Measurements from ENCODE around the gene TM9SF4. TPM values are rescaled to one million over a fixed set of nuclear protein-coding genes. Genes with fewer than 3 reads are reported as not detected.

The TM9SF4 gene
- total and polyA plus RNA-seq, 2 of the 8 experiments (the other 6 are each of a cell fraction or from before 2014, with no cell fraction given): 38.4 to 68.7 TPM

DNA sequence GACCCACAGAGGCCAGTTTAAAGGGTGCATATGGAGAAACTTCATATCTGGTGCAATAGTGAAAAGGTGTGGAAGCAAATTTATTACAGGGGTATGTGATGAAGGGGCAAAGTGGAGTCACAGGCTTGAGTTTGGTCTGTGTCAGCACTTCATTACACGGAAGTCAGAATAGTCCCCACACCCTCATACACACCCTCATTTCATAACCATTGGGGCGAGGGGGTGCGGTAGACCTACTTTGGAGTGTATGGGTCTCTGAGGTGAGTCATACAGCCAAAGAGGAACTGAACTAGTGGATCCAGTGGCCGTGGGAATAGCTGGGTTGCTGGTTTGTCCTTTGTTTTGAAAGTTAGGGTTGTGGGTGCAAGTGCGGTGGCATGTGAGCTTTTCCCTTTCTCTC is 3.3 kb downstream of the TM9SF4 start:
- FAIRE-seq: no peak
- H4K8ac ChIP-seq (ENCODE audit: extremely low read depth, insufficient read depth, low read length): no peak overlapping the region
- WGBS, 2 experiments (ENCODE audit: extremely low coverage in 1 of 2, insufficient coverage in 1 of 2, insufficient read length in 1 of 2, insufficient replicate concordance in 2 of 2, low coverage in 1 of 2, low lambda C conversion rate in 2 of 2, missing lambda C conversion rate in 1 of 2): 91% methylated on average over 5 of the region's 5 CpGs; no CpG with 5 or more reads in 1 of the 2 experiments
- H3K56ac ChIP-seq (replicated peaks; ENCODE audit: insufficient read length, low read depth, low read length): no peak overlapping the region
- H2AFZ ChIP-seq (ENCODE audit: low read length): no peak overlapping the region
- no peak overlapping the region for H3K4me3 ChIP-seq (ENCODE audit: extremely low read depth in 1 of 4, insufficient read depth in 2 of 4, low read depth in 3 of 4, low read length in 4 of 4)
- no peak for DNase-seq (ENCODE audit: low read depth in 1 of 2, low spot score in 2 of 2)
- no peaks in the 10 kb centered on the region for H3K9me3 ChIP-seq (ENCODE audit: insufficient read depth in 2 of 2, low read depth in 1 of 2, low read length in 1 of 2)
- no peak overlapping the region for H4K91ac ChIP-seq (replicated peaks; ENCODE audit: insufficient read length, low read length)
- POLR2A ChIA-PET (ENCODE audit: partially characterized antibody): interaction anchor here (1.1 to 2.3 kb wide), 2 partner anchors 13 to 22 kb away, joined by 4 to 5 read pairs; no protein-coding TSS in a partner anchor
- H3K4ac ChIP-seq (replicated peaks; ENCODE audit: insufficient read length, low read depth, low read length): no peak overlapping the region
- peaks cover 0 to 76% of the 10 kb centered on the region in 2 experiments for H3K79me2 ChIP-seq (ENCODE audit: control insufficient read depth in 1 of 2, insufficient read depth in 2 of 2, low read length in 2 of 2)
- no peaks in the 10 kb centered on the region for H3K27me3 ChIP-seq (replicated peaks in 1 of 4; ENCODE audit: control insufficient read depth in 3 of 4, extremely low read depth in 1 of 4, insufficient read depth in 3 of 4, low read length in 3 of 4)
- no peak overlapping the region for H3K18ac ChIP-seq (ENCODE audit: extremely low read depth, low read length)
- no peak overlapping the region for H2BK20ac ChIP-seq (ENCODE audit: low read length)
- no peak overlapping the region for H3K4me2 ChIP-seq (ENCODE audit: insufficient read depth in 1 of 2, low read depth in 2 of 2, low read length in 2 of 2)
- H3K23me2 ChIP-seq (ENCODE audit: low read depth, low read length): peaks cover 5% of the 10 kb centered on the region
- peaks cover 0 to 4% (median 0%) of the 10 kb centered on the region in 4 experiments; a peak in 2 of 8 replicates for H3K36me3 ChIP-seq (ENCODE audit: control insufficient read depth in 2 of 4, insufficient read depth in 4 of 4, low read length in 3 of 4)
- peaks cover 14% of the 10 kb centered on the region for H3K79me1 ChIP-seq (ENCODE audit: low read depth, low read length)
- no peak overlapping the region for H2BK15ac ChIP-seq (ENCODE audit: low read length)
- H3K27ac ChIP-seq (ENCODE audit: low read depth, low read length): no peak overlapping the region
- CTCF ChIA-PET (ENCODE audit: partially characterized antibody): no interaction called here
- H4K5ac ChIP-seq (ENCODE audit: insufficient read length, low read depth, low read length): no peak overlapping the region
- H2BK120ac ChIP-seq (replicated peaks; ENCODE audit: low read depth, low read length): no peak overlapping the region
- no peak overlapping the region for H2BK5ac ChIP-seq (ENCODE audit: low read depth, low read length)
- peaks cover 2 to 6% (median 4%) of the 10 kb centered on the region in 4 experiments; a peak in 6 of 7 replicates for H3K4me1 ChIP-seq (replicated peaks in 1 of 4; ENCODE audit: control insufficient read depth in 3 of 4, insufficient read depth in 4 of 4, low read length in 3 of 4)
- no peak overlapping the region for H2BK12ac ChIP-seq (ENCODE audit: low read depth, low read length)
- H3K23ac ChIP-seq (ENCODE audit: insufficient read length): no peak overlapping the region
- no peak overlapping the region for H2AK5ac ChIP-seq (ENCODE audit: low read depth, low read length)
- no peak overlapping the region for H3K9ac ChIP-seq (replicated peaks in 1 of 4; ENCODE audit: extremely low read depth in 1 of 4, low read depth in 3 of 4, low read length in 3 of 4)
- no peak overlapping the region for H3K14ac ChIP-seq (ENCODE audit: insufficient read length)
- H4K20me1 ChIP-seq (replicated peaks in 1 of 2; ENCODE audit: control insufficient read depth in 1 of 2, insufficient read depth in 2 of 2, low read length in 2 of 2): peaks cover 4 to 19% of the 10 kb centered on the region in 2 experiments
- no peak for TF ChIP-seq SAP30 (IDR thresholded peaks at IDR 0.05; ENCODE audit: insufficient read depth, insufficient replicate concordance, low read length)
- no peak for TF ChIP-seq CBX5 (IDR thresholded peaks at IDR 0.05; ENCODE audit: low read depth, low read length)
- no peak for TF ChIP-seq EP300 (IDR thresholded peaks at IDR 0.05; ENCODE audit: borderline replicate concordance in 1 of 2, low read depth in 2 of 2, low read length in 2 of 2)
- TF ChIP-seq HDAC2 (IDR thresholded peaks at IDR 0.05; ENCODE audit: borderline replicate concordance in 1 of 2, low read depth in 2 of 2, low read length in 2 of 2): no peak
- TF ChIP-seq NRF1 (IDR thresholded peaks at IDR 0.05; ENCODE audit: low read depth, low read length): no peak
- TF ChIP-seq NANOG (IDR thresholded peaks at IDR 0.05; ENCODE audit: insufficient read depth, low read depth, low read length, poor library complexity, severe bottlenecking): no peak
- TF ChIP-seq SUZ12 (IDR thresholded peaks at IDR 0.05; ENCODE audit: low read length): no peak
- no peak for TF ChIP-seq CHD1 (IDR thresholded peaks at IDR 0.05; ENCODE audit: low read depth, low read length)
- no peak for TF ChIP-seq SP1 (IDR thresholded peaks at IDR 0.05; ENCODE audit: low read depth, low read length)
- TF ChIP-seq, protein P1, sequence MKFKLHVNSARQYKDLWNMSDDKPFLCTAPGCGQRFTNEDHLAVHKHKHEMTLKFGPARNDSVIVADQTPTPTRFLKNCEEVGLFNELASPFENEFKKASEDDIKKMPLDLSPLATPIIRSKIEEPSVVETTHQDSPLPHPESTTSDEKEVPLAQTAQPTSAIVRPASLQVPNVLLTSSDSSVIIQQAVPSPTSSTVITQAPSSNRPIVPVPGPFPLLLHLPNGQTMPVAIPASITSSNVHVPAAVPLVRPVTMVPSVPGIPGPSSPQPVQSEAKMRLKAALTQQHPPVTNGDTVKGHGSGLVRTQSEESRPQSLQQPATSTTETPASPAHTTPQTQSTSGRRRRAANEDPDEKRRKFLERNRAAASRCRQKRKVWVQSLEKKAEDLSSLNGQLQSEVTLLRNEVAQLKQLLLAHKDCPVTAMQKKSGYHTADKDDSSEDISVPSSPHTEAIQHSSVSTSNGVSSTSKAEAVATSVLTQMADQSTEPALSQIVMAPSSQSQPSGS (IDR thresholded peaks at IDR 0.05; ENCODE audit: low read length): no peak
- TF ChIP-seq ZNF274 (IDR thresholded peaks at IDR 0.05; ENCODE audit: borderline replicate concordance, extremely low read depth, low read length): no peak
- no peak for TF ChIP-seq TEAD4 (IDR thresholded peaks at IDR 0.05; ENCODE audit: low read depth, low read length)

Measured in H1 (cell line).